Fibroblast of the aortic adventitia (primary cell): ENCODE data around the gene PRSS56. TPM values are rescaled to one million over a fixed set of nuclear protein-coding genes. Genes with fewer than 3 reads are reported as not detected.

ENCODE experiments used
- DNase-seq: peaks from one replicate; pipeline ENCODE4 v3.0.0-alpha.2; 2010; ENCODE audit warnings: low read depth
- H3K4me3 ChIP-seq: 2 replicates; pipeline ENCODE4 v1.5.1; 2011; ENCODE audit warnings: low read depth, mild to moderate bottlenecking, control low read depth, low read length, moderate library complexity
- CTCF ChIP-seq: IDR thresholded peaks from 2 replicates; pipeline ENCODE4 v1.5.1; 2011; ENCODE audit warnings: mild to moderate bottlenecking, low read length, control low read depth, inconsistent platforms; ENCODE audit not compliant: insufficient read depth
- total RNA-seq: library from RNA; depleted of rRNA; stranded (reverse); fragments of >200 nt; gene quantifications from 2 replicates; pipeline ENCODE4 v1.2.3, GENCODE V29; 2012; ENCODE audit warnings: low replicate concordance

The PRSS56 gene
- total RNA-seq, 1 donor, result not detected

GRCh38 chr2:232487385-232488096, 32.6 kb upstream of the PRSS56 start, which contains the start of gene ECEL1:
ECEL1 (minus strand) TSS chr2:232487834; CDS start chr2:232486653, 1,181 bp downstream.
- no peak for TF ChIP-seq CTCF
- no peak for DNase-seq
- H3K4me3 ChIP-seq, result no peak within 1 kb of the TSS

GRCh38 chr2:232488097-232488711, 32.0 kb upstream of the PRSS56 start:
- no peak for TF ChIP-seq CTCF
- no peak overlapping the region for H3K4me3 ChIP-seq
- no peak for DNase-seq

- no peak overlapping the region for H3K4me3 ChIP-seq
- no peak for TF ChIP-seq CTCF
- DNase-seq, result no peak
These were observed 31.4 kb upstream of the PRSS56 start for GRCh38 chr2:232488721-232489300.

- no peak overlapping the region for H3K4me3 ChIP-seq
- no peak for TF ChIP-seq CTCF
- no peak for DNase-seq
These were observed 30.5 kb upstream of the PRSS56 start for GRCh38 chr2:232489516-232490220.

- DNase-seq, result no peak
- no peak overlapping the region for H3K4me3 ChIP-seq
- TF ChIP-seq CTCF, result no peak
These were observed 29.7 kb upstream of the PRSS56 start for GRCh38 chr2:232490221-232491138.
